GM21737 (cell line): ENCODE data around the gene FBXL22.
A peak's percentile ranks its signal among the peaks of the same experiment; 100 is the strongest.

ENCODE experiments used
- ATAC-seq: cut with Tn5 transposase; IDR thresholded peaks from one replicate; pipeline ENCODE4 v1.9.1; 2021; ENCODE audit warnings: mild to moderate bottlenecking, moderate library complexity; ENCODE audit not compliant: unreplicated experiment

The FBXL22 gene

GRCh38 chr15:63593705-63594671 lies 3.2 kb upstream of the FBXL22 start:
- no peak for ATAC-seq

- no peak for ATAC-seq
These were observed 2.1 kb upstream of the FBXL22 start for GRCh38 chr15:63595065-63595464.

DNA sequence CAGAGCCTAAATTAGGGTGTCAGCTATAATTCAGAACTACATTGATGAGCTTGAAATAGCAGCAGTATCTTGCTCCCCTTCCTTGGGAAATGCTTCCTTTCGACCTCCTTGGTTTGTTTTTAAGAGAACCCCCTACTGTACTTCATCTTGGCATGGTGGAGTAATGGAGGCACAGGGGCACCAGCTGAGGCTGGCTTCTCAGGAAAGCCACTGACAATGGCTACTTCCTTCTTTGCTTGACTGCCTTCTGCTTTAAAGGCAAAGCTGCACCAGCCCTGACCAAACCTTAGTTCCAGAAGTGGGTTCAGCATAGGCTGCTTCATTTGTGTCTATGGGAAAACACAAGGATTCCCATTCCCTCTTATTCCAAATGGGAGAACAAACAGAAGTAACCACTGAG lies 1.5 kb upstream of the FBXL22 start:
- ATAC-seq: no peak

GRCh38 chr15:63596676-63597037 lies 530 bp upstream of the FBXL22 start:
- ATAC-seq: no peak

DNA sequence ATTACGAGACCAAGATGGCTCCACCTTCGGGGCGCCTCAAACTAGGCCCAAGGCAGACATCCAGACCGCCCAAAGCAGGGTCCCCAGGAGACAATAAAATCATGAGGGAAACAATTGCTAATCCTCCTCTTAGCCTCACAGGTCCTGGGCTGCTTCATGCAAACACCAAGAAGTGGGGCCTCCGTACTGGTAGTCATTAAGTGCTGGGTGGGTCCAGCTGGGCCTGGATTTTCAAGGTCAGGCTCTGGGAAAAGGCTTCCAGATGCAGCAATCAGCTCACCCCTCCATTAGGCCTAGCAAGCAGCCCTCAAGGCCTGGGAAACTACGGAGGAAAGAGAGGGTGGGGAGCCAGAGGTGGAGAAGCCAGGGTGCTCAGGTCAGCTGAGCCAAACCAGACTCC lies 634 bp downstream of the FBXL22 start:
- no peak for ATAC-seq

- no peak for ATAC-seq
These were observed 1.6 kb downstream of the FBXL22 start for GRCh38 chr15:63598473-63599400.

- no peak for ATAC-seq
These were observed 2.3 kb downstream of the FBXL22 start for GRCh38 chr15:63599401-63600000.

GRCh38 chr15:63600001-63600615 lies 2.9 kb downstream of the FBXL22 start:
- peak; percentile 1 for ATAC-seq

DNA sequence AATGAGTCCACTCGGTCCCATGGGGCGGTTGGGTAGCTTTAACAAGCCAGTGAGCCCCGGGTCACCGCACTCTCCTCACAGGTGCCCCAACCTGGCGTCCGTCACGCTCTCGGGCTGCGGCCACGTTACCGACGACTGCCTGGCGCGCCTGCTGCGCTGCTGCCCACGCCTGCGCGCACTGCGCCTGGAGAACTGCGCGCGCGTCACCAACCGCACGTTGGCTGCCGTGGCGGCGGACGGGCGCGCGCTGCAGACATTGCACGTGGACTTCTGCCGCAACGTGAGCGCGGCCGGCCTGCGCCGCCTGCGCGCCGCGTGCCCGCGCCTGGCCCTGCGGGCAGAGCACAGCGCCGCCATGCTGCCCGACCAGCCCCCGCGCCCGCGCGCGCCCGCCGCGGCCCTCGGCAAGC lies 3.4 kb downstream of the FBXL22 start:
- ATAC-seq: peak; percentile 61

DNA sequence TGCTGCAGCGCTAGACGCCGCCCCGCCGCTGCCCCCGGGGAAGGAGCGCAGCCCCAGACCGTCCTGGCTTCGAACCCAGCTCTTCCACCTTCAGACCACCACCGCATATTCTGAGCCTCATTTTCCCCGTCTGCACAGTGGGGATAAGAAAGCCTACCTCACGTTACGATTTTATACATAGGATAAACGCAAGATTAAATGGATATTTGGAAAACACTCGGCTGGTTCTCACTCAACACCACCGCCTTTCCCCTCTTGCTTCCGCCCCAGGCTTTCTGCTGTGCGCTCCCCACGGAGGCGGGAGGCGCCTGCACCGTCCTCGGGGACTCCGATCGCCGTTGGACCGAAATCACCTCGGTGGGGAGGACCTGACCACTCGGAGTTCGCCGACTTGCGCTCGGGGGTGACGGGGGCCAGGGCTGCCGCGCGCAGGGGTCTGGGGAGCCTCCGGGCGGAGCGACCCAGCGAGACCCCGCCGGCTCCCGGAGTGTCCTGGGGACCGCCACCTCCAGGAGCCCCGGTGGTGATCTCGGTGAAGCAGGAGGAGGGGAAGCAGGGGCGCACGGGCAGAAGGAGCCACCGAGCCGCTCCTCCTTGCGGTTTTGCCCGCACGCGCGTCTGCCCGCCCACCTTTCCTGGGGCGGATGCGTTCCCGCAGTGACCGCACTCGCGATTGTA lies 4.0 kb downstream of the FBXL22 start:
- peak; percentile 16 for ATAC-seq

- ATAC-seq: no peak
These were observed 4.6 kb downstream of the FBXL22 start for GRCh38 chr15:63601704-63602185.

GRCh38 chr15:63602595-63602994 lies 5.4 kb downstream of the FBXL22 start:
- no peak for ATAC-seq

GRCh38 chr15:63603516-63603915 lies 6.3 kb downstream of the FBXL22 start:
- ATAC-seq: no peak

- ATAC-seq: no peak
These were observed 7.1 kb downstream of the FBXL22 start for GRCh38 chr15:63604281-63604680.

DNA sequence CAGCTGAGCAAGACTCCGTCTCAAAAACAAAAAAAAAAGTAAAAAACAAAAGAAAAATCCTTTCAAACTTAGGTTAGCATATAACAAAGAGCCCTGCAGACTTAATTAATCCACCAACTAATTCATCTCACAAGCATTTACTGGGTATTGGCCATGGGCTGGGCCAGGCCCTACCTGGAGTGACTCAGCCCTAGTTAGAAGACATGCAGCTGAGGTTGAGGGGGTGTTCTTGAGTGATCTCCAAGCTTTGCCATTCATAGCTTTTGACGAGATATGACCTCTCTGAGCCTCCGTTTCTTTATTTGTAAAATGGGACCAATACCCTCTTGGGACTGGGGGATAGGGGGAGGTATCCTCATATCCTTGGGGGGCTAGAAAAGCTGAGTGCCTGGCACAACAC lies 7.8 kb downstream of the FBXL22 start:
- no peak for ATAC-seq

DNA sequence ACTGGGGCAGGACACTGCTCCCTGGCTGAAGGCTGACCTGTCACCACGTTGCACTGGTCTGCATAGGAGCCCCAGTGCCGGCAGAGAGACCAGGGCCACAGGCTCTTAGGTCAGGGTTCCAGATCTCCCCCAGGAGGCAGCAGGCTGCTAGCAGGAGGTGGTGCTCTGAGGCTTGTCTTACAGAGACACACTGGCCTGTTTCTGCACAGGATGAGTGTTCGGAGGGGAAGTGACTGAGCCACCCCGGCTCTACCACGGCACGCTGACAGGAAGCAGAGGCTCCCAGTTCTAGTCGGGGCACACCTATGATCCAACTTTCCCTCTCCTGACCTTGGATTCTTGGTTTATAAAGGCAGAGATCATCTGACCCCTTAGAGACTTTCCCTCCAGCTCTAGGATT lies 8.6 kb downstream of the FBXL22 start:
- no peak for ATAC-seq

- no peak for ATAC-seq
These were observed 9.1 kb downstream of the FBXL22 start for GRCh38 chr15:63606308-63606707.

DNA sequence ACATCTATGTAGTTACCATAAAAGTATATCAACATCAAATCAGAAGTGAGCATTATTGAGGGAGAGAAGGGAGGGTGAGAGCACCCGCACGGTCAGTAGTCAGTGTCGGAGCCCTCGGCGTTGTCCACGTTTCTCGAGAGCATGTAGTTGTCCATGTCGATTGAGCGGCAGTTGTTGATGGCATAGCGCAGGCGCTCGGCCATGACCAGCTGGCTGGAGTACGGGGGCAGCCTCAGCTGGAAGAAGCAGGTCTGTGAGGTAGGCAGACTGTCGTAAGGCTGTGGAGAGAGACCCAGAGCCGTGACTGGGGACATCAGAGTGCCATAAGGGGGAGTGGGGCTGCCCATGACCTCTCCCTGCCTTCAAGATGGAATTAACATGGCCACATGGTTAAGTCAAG lies 11.8 kb downstream of the FBXL22 start:
- no peak for ATAC-seq

DNA sequence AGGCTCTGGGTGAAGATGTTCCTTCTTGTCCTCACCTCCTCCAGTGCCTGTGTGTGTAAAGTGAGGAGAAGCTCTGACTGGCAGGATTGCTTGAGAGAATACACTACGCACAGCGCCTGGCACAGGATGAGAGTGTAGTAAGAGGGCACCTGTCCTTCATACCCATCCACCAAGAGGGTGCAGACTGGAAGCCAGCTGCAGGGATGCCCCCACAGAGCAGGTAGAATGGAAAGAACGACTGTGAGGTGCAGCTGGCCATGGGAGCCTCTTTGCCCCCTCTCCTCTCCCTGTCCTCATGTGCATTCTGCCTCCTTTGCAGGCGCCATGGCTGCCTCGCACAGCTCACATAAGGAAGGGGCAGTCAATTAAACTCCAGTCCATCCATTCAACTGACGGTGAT lies 12.3 kb downstream of the FBXL22 start:
- ATAC-seq: no peak

DNA sequence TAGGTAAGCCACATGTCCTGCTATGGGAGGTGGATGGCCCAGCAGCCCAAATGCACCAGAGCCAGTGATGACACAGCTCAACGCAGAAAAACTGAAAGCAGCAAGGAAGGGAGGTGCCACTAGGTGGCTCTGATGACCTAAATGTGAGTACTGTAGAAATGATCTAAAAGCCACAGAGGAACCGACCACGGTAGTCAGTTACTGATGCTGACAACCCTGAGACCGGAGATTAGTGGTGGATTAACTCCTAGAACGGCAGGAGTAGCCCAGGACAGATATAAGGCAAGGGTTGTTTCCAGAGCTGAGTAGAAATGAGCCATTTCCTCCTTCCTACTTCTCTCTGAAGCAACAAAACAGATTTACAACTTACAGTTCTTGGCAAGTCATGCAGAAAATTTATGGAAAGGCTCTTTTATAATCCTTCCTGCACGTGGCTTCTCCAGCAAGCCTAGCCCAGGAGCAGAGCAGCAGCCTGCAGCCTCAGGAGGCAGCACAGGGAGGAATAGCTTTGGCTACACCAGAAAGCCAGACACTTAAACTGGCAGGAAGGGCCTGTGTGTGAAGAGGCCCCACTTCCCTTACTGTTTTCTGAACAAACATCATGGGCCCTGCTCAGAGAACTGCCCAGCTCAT lies 13.1 kb downstream of the FBXL22 start:
- ATAC-seq: peak; percentile 69
